ENCODE data around the gene NEDD4L. TPM values are rescaled to one million over a fixed set of nuclear protein-coding genes. Genes with fewer than 3 reads are reported as not detected.

The NEDD4L gene
- total and polyA plus RNA-seq, 4 donors: 10.2 to 20.3 (median 13.2) TPM

GRCh38 chr18:58313491-58314032, 269.5 kb downstream of the NEDD4L start:
- peak overlapping the region in 1 of 2 donors; percentile 36 for H3K9ac ChIP-seq (ENCODE audit: low read depth in 1 of 2, low read length in 2 of 2)
- H3K4me3 ChIP-seq (ENCODE audit: low read depth in 1 of 3, low read length in 3 of 3): no peak overlapping the region
- no peaks in the 10 kb centered on the region for H3K9me3 ChIP-seq (ENCODE audit: control insufficient read depth in 4 of 4, low read length in 3 of 4)
- no peaks in the 10 kb centered on the region for H3K27me3 ChIP-seq (ENCODE audit: control insufficient read depth in 4 of 4, insufficient read depth in 4 of 4, low read length in 3 of 4)
- no peak for TF ChIP-seq JUND (IDR thresholded peaks at IDR 0.05)
- TF ChIP-seq TAF1 (conservative IDR thresholded peaks at IDR 0.05): no peak
- TF ChIP-seq RAD21 (IDR thresholded peaks at IDR 0.05): peak in 1 of 2 donors; percentile 41
- TF ChIP-seq NR2F2 (IDR thresholded peaks at IDR 0.05): no peak
- TF ChIP-seq, protein P1, sequence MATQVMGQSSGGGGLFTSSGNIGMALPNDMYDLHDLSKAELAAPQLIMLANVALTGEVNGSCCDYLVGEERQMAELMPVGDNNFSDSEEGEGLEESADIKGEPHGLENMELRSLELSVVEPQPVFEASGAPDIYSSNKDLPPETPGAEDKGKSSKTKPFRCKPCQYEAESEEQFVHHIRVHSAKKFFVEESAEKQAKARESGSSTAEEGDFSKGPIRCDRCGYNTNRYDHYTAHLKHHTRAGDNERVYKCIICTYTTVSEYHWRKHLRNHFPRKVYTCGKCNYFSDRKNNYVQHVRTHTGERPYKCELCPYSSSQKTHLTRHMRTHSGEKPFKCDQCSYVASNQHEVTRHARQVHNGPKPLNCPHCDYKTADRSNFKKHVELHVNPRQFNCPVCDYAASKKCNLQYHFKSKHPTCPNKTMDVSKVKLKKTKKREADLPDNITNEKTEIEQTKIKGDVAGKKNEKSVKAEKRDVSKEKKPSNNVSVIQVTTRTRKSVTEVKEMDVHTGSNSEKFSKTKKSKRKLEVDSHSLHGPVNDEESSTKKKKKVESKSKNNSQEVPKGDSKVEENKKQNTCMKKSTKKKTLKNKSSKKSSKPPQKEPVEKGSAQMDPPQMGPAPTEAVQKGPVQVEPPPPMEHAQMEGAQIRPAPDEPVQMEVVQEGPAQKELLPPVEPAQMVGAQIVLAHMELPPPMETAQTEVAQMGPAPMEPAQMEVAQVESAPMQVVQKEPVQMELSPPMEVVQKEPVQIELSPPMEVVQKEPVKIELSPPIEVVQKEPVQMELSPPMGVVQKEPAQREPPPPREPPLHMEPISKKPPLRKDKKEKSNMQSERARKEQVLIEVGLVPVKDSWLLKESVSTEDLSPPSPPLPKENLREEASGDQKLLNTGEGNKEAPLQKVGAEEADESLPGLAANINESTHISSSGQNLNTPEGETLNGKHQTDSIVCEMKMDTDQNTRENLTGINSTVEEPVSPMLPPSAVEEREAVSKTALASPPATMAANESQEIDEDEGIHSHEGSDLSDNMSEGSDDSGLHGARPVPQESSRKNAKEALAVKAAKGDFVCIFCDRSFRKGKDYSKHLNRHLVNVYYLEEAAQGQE (IDR thresholded peaks at IDR 0.05): no peak
- TF ChIP-seq SP1 (IDR thresholded peaks at IDR 0.05): peak; percentile 42
- peak; percentile 31 for TF ChIP-seq MAX (IDR thresholded peaks at IDR 0.05)
- peak in 1 of 2 donors; percentile 40 for TF ChIP-seq HNF4A (conservative IDR thresholded peaks at IDR 0.05)
- TF ChIP-seq GABPA (IDR thresholded peaks at IDR 0.05 in 1 of 2, conservative IDR thresholded peaks at IDR 0.05 in 1 of 2): no peak
- no peak for TF ChIP-seq EGR1 (IDR thresholded peaks at IDR 0.05; ENCODE audit: low read depth in 2 of 2)
- TF ChIP-seq, protein P2, sequence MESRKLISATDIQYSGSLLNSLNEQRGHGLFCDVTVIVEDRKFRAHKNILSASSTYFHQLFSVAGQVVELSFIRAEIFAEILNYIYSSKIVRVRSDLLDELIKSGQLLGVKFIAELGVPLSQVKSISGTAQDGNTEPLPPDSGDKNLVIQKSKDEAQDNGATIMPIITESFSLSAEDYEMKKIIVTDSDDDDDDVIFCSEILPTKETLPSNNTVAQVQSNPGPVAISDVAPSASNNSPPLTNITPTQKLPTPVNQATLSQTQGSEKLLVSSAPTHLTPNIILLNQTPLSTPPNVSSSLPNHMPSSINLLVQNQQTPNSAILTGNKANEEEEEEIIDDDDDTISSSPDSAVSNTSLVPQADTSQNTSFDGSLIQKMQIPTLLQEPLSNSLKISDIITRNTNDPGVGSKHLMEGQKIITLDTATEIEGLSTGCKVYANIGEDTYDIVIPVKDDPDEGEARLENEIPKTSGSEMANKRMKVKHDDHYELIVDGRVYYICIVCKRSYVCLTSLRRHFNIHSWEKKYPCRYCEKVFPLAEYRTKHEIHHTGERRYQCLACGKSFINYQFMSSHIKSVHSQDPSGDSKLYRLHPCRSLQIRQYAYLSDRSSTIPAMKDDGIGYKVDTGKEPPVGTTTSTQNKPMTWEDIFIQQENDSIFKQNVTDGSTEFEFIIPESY (IDR thresholded peaks at IDR 0.05): no peak
- TF ChIP-seq ATF3 (IDR thresholded peaks at IDR 0.05): no peak
- peak; percentile 5 to 44 for TF ChIP-seq RXRA (IDR thresholded peaks at IDR 0.05)
- no peak for TF ChIP-seq FOXA1 (IDR thresholded peaks at IDR 0.05)
- TF ChIP-seq, protein P3, sequence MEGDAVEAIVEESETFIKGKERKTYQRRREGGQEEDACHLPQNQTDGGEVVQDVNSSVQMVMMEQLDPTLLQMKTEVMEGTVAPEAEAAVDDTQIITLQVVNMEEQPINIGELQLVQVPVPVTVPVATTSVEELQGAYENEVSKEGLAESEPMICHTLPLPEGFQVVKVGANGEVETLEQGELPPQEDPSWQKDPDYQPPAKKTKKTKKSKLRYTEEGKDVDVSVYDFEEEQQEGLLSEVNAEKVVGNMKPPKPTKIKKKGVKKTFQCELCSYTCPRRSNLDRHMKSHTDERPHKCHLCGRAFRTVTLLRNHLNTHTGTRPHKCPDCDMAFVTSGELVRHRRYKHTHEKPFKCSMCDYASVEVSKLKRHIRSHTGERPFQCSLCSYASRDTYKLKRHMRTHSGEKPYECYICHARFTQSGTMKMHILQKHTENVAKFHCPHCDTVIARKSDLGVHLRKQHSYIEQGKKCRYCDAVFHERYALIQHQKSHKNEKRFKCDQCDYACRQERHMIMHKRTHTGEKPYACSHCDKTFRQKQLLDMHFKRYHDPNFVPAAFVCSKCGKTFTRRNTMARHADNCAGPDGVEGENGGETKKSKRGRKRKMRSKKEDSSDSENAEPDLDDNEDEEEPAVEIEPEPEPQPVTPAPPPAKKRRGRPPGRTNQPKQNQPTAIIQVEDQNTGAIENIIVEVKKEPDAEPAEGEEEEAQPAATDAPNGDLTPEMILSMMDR (IDR thresholded peaks at IDR 0.05; ENCODE audit: low read depth, low read length, missing input control): no peak
- no peak for TF ChIP-seq YY1 (IDR thresholded peaks at IDR 0.05)
- no peak for TF ChIP-seq HNF4G (IDR thresholded peaks at IDR 0.05)
- peak; percentile 35 for TF ChIP-seq FOXA2 (IDR thresholded peaks at IDR 0.05)
- H3K36me3 ChIP-seq (ENCODE audit: control insufficient read depth in 4 of 4, insufficient read depth in 3 of 4, low read depth in 1 of 4, low read length in 3 of 4): no peaks in the 10 kb centered on the region
- WGBS: 55% methylated on average over 5 of the region's 5 CpGs
- no peak for DNase-seq (ENCODE audit: low spot score)
- H3K4me1 ChIP-seq (ENCODE audit: control insufficient read depth in 4 of 4, insufficient read depth in 4 of 4, low read length in 3 of 4): peaks cover 2 to 18% (median 9%) of the 10 kb centered on the region in 4 donors
- peak overlapping the region; percentile 53 to 83 for H3K27ac ChIP-seq (ENCODE audit: low read depth in 1 of 2, low read length in 2 of 2)

Measured in liver (tissue), 9 donors.